Measurements from ENCODE around the gene CEBPZ.

The CEBPZ gene

DNA sequence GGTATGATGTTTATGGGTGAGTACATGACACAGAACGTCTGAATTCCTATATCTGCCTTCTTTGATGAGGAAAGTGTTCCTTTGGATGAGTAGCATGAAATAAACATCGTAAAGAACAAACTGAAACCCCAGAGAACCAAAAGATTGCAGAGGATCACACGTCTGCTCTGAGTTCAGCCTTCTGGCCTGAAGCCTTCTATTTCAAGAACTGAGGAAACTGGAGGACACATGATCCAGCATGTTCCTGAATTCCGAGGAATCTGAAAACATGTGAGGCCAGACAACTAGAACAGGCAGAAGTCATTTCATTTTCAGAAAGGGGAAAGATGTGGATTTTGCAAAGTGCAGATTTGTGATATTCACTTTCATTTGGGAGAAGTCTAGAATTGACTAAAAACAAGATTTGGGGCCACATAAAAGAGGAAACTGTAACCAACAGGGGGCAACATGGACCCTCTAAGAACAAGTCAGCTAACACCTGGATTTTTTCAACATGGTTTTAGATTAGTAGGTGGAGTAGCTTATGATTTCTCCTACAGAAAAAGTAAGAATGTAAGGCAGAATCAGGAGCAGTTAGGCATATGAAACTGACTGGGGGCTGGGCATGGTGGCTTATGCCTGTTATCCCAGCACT, 51.3 kb downstream of the CEBPZ start:
- DNase-seq (ENCODE audit: low read depth in 2 of 2): no peak

GRCh38 chr2:37173741-37174140, 57.7 kb downstream of the CEBPZ start:
- DNase-seq (ENCODE audit: low read depth in 2 of 2): no peak

- no peak for DNase-seq (ENCODE audit: low read depth in 2 of 2)
These were observed 59.8 kb downstream of the CEBPZ start for GRCh38 chr2:37171624-37171950.

DNA sequence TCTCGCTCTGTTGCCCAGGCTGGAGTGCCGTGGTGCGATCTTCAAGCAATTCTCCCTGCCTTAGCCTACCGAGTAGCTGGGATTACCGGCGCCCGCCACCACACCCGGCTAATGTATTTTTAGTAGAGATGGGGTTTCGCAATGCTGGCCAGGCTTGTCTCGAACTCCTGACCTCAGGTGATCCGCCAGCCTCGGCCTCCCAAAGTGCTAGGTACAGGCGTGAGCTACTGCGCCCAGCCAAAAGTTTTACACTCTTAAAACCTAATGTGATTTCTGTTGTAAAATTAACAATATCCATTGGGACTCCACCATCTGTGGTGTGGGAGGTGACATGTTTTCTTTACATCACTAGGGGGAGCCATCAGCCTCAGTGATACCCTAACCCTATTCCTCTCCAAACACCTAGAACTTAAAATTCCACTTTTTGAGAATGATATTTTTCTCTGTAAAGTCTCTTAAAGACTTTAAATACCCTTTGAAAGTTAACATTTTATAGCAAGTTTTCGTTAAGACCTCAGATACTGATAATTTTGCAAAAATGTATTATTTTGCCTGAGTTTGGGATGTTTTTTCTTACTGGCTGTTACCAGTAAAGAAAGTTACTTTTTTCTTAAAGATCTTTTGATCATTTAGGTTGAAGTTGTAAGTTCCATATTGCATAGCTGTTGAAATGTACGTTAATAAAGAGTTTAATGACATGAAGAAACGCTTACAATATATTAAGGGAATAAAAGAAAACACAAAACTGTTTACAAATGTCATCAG, 63.0 kb downstream of the CEBPZ start:
- no peak for DNase-seq (ENCODE audit: low read depth in 2 of 2)

DNA sequence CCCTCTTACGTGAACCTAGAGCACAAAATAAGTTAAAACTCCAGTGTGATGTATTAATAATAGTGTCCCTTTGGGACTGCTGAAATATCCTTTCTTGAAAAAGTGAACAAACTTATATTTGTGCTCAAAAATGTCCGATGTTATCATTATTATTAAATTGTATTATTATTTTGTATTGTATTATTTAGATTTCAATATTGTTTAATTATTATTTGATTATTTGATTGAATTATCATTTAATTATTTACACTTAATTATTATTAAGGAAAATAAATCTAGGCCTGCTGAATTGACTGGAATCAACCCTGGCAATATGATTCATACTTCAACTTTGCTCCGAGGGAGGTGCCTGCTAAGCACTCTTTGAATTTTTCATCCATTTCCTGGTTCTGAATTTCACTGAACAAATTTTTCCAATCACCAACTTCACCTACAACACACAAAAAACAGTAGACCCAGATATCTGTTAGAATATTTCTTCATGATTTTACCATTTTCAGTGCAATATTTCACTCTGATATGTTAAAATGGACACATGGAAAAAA, 63.7 kb downstream of the CEBPZ start:
- DNase-seq (ENCODE audit: low read depth in 2 of 2): no peak

GRCh38 chr2:37164757-37165156, 66.6 kb downstream of the CEBPZ start:
- no peak for DNase-seq (ENCODE audit: low read depth in 2 of 2)

DNA sequence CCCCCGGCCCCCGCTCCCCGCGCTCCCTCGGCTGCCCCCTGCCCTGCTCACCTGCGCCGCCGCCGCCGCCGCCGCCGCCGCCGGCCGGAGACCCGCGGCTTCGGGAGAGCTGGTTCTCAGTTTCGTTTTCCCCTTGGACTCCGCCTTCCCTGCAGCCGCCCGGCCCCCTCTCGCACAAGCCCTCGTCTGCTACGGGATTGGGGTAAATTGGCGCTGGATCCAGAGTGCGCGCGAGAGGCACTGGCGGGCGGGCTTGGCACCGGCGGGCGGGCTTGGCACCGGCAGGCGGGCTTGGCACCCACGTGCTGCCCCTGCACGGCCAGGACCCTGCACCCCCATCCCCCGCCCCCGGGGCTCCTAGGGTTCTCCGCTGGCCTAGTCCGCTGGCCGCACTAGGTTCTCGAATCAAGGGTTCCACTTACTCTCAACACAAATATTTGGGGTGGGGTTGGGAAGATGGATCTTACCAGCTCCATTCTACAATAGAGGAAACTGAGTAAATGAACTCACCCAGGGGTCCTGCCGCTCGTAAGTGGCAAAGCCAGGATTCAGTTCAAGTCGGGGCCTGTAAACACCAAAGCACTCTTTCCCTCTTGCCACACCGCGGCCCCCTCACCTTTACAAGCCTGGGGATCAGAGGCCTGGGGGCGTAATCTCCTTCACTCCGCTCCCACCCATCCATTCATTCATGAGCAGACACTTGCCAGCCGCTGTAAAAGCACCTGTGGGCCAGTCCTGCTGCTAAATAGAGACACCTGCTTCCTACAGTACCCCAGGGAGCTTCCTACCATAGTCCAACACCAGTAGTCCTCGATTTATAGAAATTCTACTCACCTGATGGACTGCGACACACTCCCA, 74.3 kb downstream of the CEBPZ start, which contains the start of gene EIF2AK2:
EIF2AK2 (minus strand) TSS at position 124 of the 858 bp plus-strand sequence. CDS start 9,174 bp downstream, outside the sequence.
- peak; percentile 52 to 70 for DNase-seq (ENCODE audit: low read depth in 2 of 2)

GRCh38 chr2:37156071-37156856, 75.1 kb downstream of the CEBPZ start:
- peak; percentile 10 to 31 for DNase-seq (ENCODE audit: low read depth in 2 of 2)

DNA sequence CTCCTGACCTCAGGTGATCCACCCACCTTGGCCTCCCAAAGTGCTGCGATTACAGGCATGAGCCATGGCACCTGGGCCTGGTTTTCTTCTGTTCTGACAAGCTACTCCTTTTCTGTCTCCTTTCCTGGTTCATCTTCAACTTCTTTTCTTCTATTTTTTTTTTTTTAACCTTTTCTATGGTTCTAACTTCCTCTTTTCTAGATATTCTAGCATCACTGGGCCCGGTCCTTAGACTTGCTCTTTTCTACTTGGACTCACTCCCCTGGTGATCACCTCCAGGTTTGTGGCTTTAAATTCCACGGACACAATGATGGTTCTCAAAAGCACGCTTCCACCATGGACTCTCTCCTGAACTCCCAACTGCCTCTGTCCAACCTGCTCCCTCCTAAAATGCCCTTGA, 76.6 kb downstream of the CEBPZ start:
- DNase-seq (ENCODE audit: low read depth in 2 of 2): no peak

DNA sequence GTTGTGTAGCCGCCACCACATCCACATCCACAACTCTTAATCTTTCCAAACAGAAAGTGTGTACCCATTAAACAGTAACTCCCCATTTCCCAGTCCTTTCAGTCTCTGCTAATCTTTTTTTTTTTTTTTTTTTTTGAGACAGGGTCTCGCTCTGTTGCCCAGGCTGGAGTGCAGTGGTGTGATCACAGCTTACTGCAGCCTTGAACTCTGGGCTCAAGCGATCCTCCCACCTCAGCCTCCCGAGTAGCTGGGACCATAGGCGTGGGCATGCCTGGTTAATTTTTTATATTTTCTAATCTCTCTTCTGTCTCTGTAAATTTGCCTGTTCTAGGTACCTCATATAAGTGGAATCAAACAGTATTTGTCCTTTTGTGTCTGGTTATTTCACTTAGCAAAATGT, 78.2 kb downstream of the CEBPZ start:
- no peak for DNase-seq (ENCODE audit: low read depth in 2 of 2)

Data from stimulated activated CD4-positive, alpha-beta T cell treated with anti-CD3 and anti-CD28 coated beads, Interleukin-12 subunit alpha, Interleukin-12 subunit beta, amount 100 ng/mL, for 24 hours (primary cell).